Heart left ventricle (tissue), 16 donors: ENCODE results near the gene TGFBR1. TPM values are rescaled to one million over a fixed set of nuclear protein-coding genes. Genes with fewer than 3 reads are reported as not detected.

Experiments
- ATAC-seq, 4 donors: fragments of 200-7000 bp; cut with Tn5 transposase; one replicate each; pipeline ENCODE4 v1.9.1; 2020 to 2022; ENCODE audit warnings: moderate library complexity in 4 of 4, mild to moderate bottlenecking in 3 of 4, moderate number of reproducible peaks in 1 of 4
- DNase-seq, 5 donors: peaks; one replicate each; pipeline ENCODE4 v3.0.0-alpha.2; 2020
- H3K27ac ChIP-seq, 12 donors: fragments of 200-600 bp; sonication (generic) in 4 of 12; one replicate each; pipeline versions ENCODE4 v1.5.0 to v1.8.0; 2016 to 2022; ENCODE audit warnings: mild to moderate bottlenecking in 2 of 12
- H3K27me3 ChIP-seq, 9 donors: fragments of 200-600 bp; sonication (generic) in 2 of 9; one replicate each; pipeline versions ENCODE4 v1.5.1 to v1.8.0; 2016 to 2022; ENCODE audit warnings: mild to moderate bottlenecking in 3 of 9
- H3K36me3 ChIP-seq, 9 donors: fragments of 200-600 bp; sonication (generic) in 2 of 9; one replicate each; pipeline versions ENCODE4 v1.5.0 to v1.8.0; 2018 to 2022; ENCODE audit warnings: mild to moderate bottlenecking in 2 of 9
- H3K4me1 ChIP-seq, 12 donors: fragments of 200-600 bp; sonication (generic) in 4 of 12; one replicate each; pipeline versions ENCODE4 v1.5.0 to v1.8.0; 2016 to 2022; ENCODE audit warnings: mild to moderate bottlenecking in 3 of 12
- H3K4me3 ChIP-seq, 12 donors: fragments of 200-600 bp; sonication (generic) in 4 of 12; one replicate each; pipeline versions ENCODE4 v1.5.0 to v1.8.0; 2017 to 2022; ENCODE audit warnings: mild to moderate bottlenecking in 9 of 12, moderate library complexity in 4 of 12
- H3K9me3 ChIP-seq, 12 donors: fragments of 200-600 bp; sonication (generic) in 4 of 12; one replicate each; pipeline versions ENCODE4 v1.5.0 to v1.8.0; 2016 to 2022; ENCODE audit warnings: mild to moderate bottlenecking in 1 of 12
- POLR2A ChIP-seq, 2 donors: fragments of 450-650 bp; IDR thresholded peaks; one replicate each; pipeline ENCODE4 v1.6.1; 2017; ENCODE audit warnings: antibody characterized with exemption in 2 of 2, mild to moderate bottlenecking in 2 of 2, moderate library complexity in 2 of 2
- WGBS, 4 donors: extraction: QIAGEN DNeasy Blood & Tissue Kit in 2 of 4; methylation state at CpG; one replicate each; pipeline versions ENCODE4 v1.1.5 to v1.1.7; 2013 to 2018; 5-methylcytosine and 5-hydroxymethylcytosine counted together
- intact Hi-C, 10 donors: fragments of 100-400 bp; cut with DNase I; formaldehyde crosslinking; loops; one replicate each; pipeline versions ENCODE4 v1.11.1 to v1.14.2; 2022
- polyA plus RNA-seq, 2 donors: library from polyadenylated mRNA; stranded (reverse); fragments of 200-250 nt; gene quantifications; one replicate each; pipeline ENCODE4 v1.2.3, GENCODE V29; 2013
- total RNA-seq, 9 donors: library from RNA; depleted of rRNA in 2 of 9; stranded (reverse); fragments of >200 nt in 2 of 9; fragmentation: NEBNext Ultra II Directional in 3 of 9; extraction: Animal tissue kit (Norgen Biotek cat#: 25700) in 3 of 9; gene quantifications; one replicate each; pipeline versions ENCODE4 v1.1.0 to v1.2.4, GENCODE V29; 2016 to 2023
- TF ChIP-seq, protein P1 (sequence below), 12 donors: fragments of 200-600 bp; sonication (generic) in 4 of 12; IDR thresholded peaks; one replicate each; pipeline versions ENCODE4 v1.5.0 to v1.8.0; 2018 to 2022; ENCODE audit warnings: antibody characterized with exemption in 12 of 12, mild to moderate bottlenecking in 5 of 12
- donor health status: ischemic (EF 13 %, LVEDD 7.1; RV severe dilation, severe dysfunction).
- donor health status: healthy with polysubstance abuse.
- donor health status: DM: no; HTN: yes; CAD: no.
- donor health status: DM: no; HTN: no; CAD: no.
- donor health status: ischemic (EF 25% LVEDD 6.9; RV normal size, moderate dysfunction).
- donor health status: ischemic (EF 25% LVEDD 5.7; RV mildly dilated, moderate dysfunction).
- donor health status: healthy.
- donor health status: DM: yes; HTN: yes; CAD: no.
- donor health status: ischemic (EF 35%, LVEDD 5.7; RV mildly dilated, moderate dysfunction).
- donor health status: nonischemic (EF 11% LVEDD 7.7; RV severe dilation, severe dysfunction).
- donor health status: DM: yes; HTN: yes; CAD: no.
- donor health status: PGD.
- donor health status: ischemic (EF 29% LVEDD 5.4; RV normal size, mild dysfunction).
- donor health status: nonischemic (EF 23%, LVEDD 6.1; RV moderate dilation, normal function).

The TGFBR1 gene
- total and polyA plus RNA-seq, 11 donors: 3.8 to 41.0 (median 13.8) TPM

GRCh38 chr9:99079542-99079941 lies 25.4 kb upstream of the TGFBR1 start:
- H3K9me3 ChIP-seq: no peaks in the 10 kb centered on the region
- WGBS, 4 donors: 87 to 94% (median 93%) methylated on average over 3 of the region's 3 CpGs

DNA sequence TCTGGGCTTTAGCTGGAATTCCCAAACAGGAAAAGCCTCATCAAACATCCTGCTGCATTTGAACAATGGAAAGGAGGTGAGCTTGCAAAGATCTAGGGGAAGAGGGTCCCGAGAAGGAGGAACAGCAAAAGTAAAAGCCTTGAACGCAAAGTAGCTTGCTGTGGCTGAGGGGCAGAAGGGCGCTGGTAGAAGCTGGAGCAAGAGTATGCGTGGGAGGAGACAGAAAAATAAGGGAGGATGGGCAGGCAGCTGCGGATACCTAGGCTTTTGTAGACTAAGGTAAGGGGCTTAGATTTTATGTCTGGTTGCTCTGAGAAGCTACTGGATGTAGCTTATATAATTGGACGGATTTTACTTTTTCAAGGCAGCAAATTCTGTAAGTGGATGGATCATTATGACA lies 21.9 kb upstream of the TGFBR1 start:
- peaks cover 0 to 21% (median 0%) of the 10 kb centered on the region in 12 donors for H3K4me1 ChIP-seq
- 65 to 73% (median 68%) methylated on average over 6 of the region's 6 CpGs for WGBS, 4 donors
- no peaks in the 10 kb centered on the region for H3K9me3 ChIP-seq
- no peaks in the 10 kb centered on the region for H3K36me3 ChIP-seq
- H3K27me3 ChIP-seq: no peaks in the 10 kb centered on the region
- no peak overlapping the region for H3K4me3 ChIP-seq
- DNase-seq (no peak), ATAC-seq (no peak)
- intact Hi-C loops: no loop called here
- no peak overlapping the region for H3K27ac ChIP-seq
- TF ChIP-seq, protein P1, sequence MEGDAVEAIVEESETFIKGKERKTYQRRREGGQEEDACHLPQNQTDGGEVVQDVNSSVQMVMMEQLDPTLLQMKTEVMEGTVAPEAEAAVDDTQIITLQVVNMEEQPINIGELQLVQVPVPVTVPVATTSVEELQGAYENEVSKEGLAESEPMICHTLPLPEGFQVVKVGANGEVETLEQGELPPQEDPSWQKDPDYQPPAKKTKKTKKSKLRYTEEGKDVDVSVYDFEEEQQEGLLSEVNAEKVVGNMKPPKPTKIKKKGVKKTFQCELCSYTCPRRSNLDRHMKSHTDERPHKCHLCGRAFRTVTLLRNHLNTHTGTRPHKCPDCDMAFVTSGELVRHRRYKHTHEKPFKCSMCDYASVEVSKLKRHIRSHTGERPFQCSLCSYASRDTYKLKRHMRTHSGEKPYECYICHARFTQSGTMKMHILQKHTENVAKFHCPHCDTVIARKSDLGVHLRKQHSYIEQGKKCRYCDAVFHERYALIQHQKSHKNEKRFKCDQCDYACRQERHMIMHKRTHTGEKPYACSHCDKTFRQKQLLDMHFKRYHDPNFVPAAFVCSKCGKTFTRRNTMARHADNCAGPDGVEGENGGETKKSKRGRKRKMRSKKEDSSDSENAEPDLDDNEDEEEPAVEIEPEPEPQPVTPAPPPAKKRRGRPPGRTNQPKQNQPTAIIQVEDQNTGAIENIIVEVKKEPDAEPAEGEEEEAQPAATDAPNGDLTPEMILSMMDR (IDR thresholded peaks at IDR 0.05): no peak
- TF ChIP-seq POLR2A (IDR thresholded peaks at IDR 0.05): no peak

More at GRCh38 chr9:99079542-99079941, 25.4 kb upstream of the TGFBR1 start:
- H3K27me3 ChIP-seq: no peaks in the 10 kb centered on the region
- intact Hi-C loops: no loop called here
- H3K36me3 ChIP-seq: no peaks in the 10 kb centered on the region
- no peak for DNase-seq
- H3K27ac ChIP-seq: no peak overlapping the region
- H3K4me1 ChIP-seq: peaks cover 0 to 25% (median 12%) of the 10 kb centered on the region in 12 donors
- no peak for ATAC-seq
- TF ChIP-seq POLR2A (IDR thresholded peaks at IDR 0.05): no peak
- TF ChIP-seq, protein P1 (IDR thresholded peaks at IDR 0.05): no peak
- no peak overlapping the region for H3K4me3 ChIP-seq

DNA sequence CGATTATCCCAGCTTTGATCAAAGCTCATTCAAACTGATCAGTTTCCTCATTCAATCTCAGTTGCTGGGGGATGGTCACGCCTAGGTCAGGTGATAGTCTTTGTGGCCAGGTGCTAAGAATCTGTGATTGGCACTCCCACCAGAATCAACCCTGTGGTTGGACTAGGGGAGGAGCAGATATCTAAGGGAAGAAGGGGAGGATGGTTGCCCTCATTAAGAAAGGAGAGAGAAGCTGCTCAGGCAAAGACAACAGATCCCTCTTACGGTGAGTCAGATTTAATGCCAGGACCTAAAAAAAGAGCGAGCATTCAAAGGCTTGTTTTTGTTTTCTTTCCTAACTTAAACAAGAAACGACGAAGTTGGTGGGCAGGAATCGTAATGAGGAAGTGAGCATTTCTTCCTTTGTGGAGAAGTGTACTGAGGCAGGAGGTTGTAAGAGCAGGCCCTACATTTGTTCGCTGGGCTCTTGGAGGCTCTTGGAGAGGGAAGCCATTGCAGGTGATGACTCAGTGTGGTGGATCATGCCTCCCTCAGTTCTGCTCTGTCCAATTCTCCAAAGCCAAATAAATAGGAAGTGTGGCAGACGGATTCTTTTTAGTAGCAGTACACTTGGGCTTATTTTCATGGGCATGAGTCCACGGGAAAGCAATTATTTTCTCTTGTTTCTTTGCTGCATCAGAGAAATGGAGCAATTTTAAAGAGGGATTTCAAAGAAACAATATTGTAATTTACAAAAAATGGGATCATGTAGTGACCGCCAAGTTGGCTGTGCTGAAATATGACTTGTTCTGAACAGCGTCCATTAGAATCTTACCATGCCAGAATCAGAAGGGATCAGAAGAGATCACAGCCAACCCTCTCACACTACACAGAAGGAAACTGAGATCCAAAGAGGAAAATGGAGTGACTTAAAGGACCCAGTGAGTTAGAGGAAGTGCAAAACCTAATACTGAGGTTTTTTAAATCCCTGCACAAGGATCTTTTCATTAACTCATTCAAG lies 18.7 kb upstream of the TGFBR1 start:
- H3K27ac ChIP-seq: peak overlapping the region in 3 of 12 donors; percentile 30 to 34 (median 31)
- peaks cover 0 to 21% (median 0%) of the 10 kb centered on the region in 12 donors for H3K4me1 ChIP-seq
- DNase-seq (peak in 1 of 5 donors; percentile 36), ATAC-seq (peak in 3 of 4 donors; percentile 65 to 79 (median 77))
- no peaks in the 10 kb centered on the region for H3K36me3 ChIP-seq
- intact Hi-C loops: no loop called here
- 77 to 86% (median 81%) methylated on average over 12 of the region's 12 CpGs for whole genome bisulfite sequencing, 4 donors
- H3K4me3 ChIP-seq: no peak overlapping the region
- peaks cover 0 to 7% (median 0%) of the 10 kb centered on the region in 12 donors for H3K9me3 ChIP-seq
- H3K27me3 ChIP-seq: no peaks in the 10 kb centered on the region
- TF ChIP-seq, protein P1 (IDR thresholded peaks at IDR 0.05): no peak
- TF ChIP-seq POLR2A (IDR thresholded peaks at IDR 0.05): no peak

DNA sequence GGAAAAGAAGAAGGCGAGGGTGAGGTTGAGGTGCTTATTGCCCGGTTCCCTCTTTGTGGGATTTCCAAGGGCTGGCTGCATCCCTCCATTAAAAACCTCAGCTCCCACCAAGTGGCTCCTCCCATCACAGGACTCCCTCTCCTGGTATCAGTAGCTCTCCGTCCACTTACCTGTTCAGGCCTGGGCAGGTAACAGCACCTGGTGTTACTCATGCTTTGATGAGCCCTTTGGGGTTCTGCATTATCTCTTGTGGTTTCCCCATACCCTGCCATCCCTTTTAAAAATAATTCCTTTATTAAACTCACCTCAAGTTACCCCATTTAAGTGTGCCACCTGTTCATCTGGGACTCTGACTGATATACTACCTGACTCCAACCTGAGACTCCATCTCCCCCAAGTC lies 17.5 kb upstream of the TGFBR1 start:
- no peak overlapping the region for H3K4me3 ChIP-seq
- no peak overlapping the region for H3K27ac ChIP-seq
- intact Hi-C loops: no loop called here
- no peak for ATAC-seq
- no peaks in the 10 kb centered on the region for H3K27me3 ChIP-seq
- no peak for TF ChIP-seq POLR2A (IDR thresholded peaks at IDR 0.05)
- TF ChIP-seq, protein P1 (IDR thresholded peaks at IDR 0.05): no peak
- H3K36me3 ChIP-seq: no peaks in the 10 kb centered on the region
- H3K4me1 ChIP-seq: peaks cover 0 to 21% (median 0%) of the 10 kb centered on the region in 12 donors
- DNase-seq: no peak
- 95 to 98% (median 97%) methylated on average over 3 of the region's 3 CpGs for WGBS, 4 donors
- H3K9me3 ChIP-seq: peaks cover 0 to 7% (median 0%) of the 10 kb centered on the region in 12 donors
